GM18502 (cell line): ENCODE results near the gene ZMYM4.

Source experiments
- ATAC-seq: cut with Tn5 transposase; IDR thresholded peaks from one replicate; pipeline ENCODE4 v1.9.1; 2021; ENCODE audit warnings: mild to moderate bottlenecking; ENCODE audit not compliant: unreplicated experiment, poor library complexity

Gene ZMYM4

GRCh38 chr1:35390600-35391494, 122.3 kb downstream of the ZMYM4 start:
- no peak for ATAC-seq

- ATAC-seq, result no peak
Measured at GRCh38 chr1:35394386-35394785, 125.9 kb downstream of the ZMYM4 start.

GRCh38 chr1:35398739-35399138, 130.2 kb downstream of the ZMYM4 start:
- no peak for ATAC-seq

- no peak for ATAC-seq
Measured at GRCh38 chr1:35401049-35401448, 132.5 kb downstream of the ZMYM4 start.

- ATAC-seq, result no peak
Measured at GRCh38 chr1:35406103-35406502, 137.6 kb downstream of the ZMYM4 start.

GRCh38 chr1:35407743-35408142, 139.2 kb downstream of the ZMYM4 start:
- ATAC-seq, result no peak

- no peak for ATAC-seq
Measured at GRCh38 chr1:35408925-35409324, 140.4 kb downstream of the ZMYM4 start.

- no peak for ATAC-seq
Measured at GRCh38 chr1:35426097-35426586, 157.6 kb downstream of the ZMYM4 start.

- ATAC-seq, result no peak
Measured at GRCh38 chr1:35428360-35428759, 159.9 kb downstream of the ZMYM4 start.

GRCh38 chr1:35430762-35431161, 162.3 kb downstream of the ZMYM4 start:
- ATAC-seq, result no peak

- no peak for ATAC-seq
Measured at GRCh38 chr1:35431173-35431599, 162.7 kb downstream of the ZMYM4 start.

GRCh38 chr1:35432231-35432630, 163.7 kb downstream of the ZMYM4 start:
- ATAC-seq, result no peak

GRCh38 chr1:35433714-35434113, 165.2 kb downstream of the ZMYM4 start:
- ATAC-seq, result no peak

GRCh38 chr1:35434703-35435102, 166.2 kb downstream of the ZMYM4 start:
- no peak for ATAC-seq

- ATAC-seq, result no peak
Measured at GRCh38 chr1:35436078-35436477, 167.6 kb downstream of the ZMYM4 start.

- no peak for ATAC-seq
Measured at GRCh38 chr1:35437200-35437599, 168.7 kb downstream of the ZMYM4 start.

GRCh38 chr1:35439626-35440025, 171.1 kb downstream of the ZMYM4 start:
- ATAC-seq, result no peak

GRCh38 chr1:35441926-35442579, 173.5 kb downstream of the ZMYM4 start:
- no peak for ATAC-seq

GRCh38 chr1:35442734-35443133, 174.2 kb downstream of the ZMYM4 start:
- no peak for ATAC-seq

- no peak for ATAC-seq
Measured at GRCh38 chr1:35443768-35444518, 175.4 kb downstream of the ZMYM4 start.

GRCh38 chr1:35444519-35444774, 175.9 kb downstream of the ZMYM4 start:
- ATAC-seq, result no peak
